Ishikawa (cell line): ENCODE data around the gene MROH7.

Source experiments
- CEBPB ChIP-seq: IDR thresholded peaks from 2 replicates; pipeline ENCODE4 v1.6.1; 2012
- CREB1 ChIP-seq: IDR thresholded peaks from 2 replicates; pipeline ENCODE4 v1.6.1; 2012; ENCODE audit warnings: low read depth
- EP300 ChIP-seq: IDR thresholded peaks from 2 replicates; pipeline ENCODE4 v1.6.1; 2012; ENCODE audit warnings: borderline replicate concordance
- MAX ChIP-seq: IDR thresholded peaks from 2 replicates; pipeline ENCODE4 v1.6.1; 2012
- YY1 ChIP-seq: IDR thresholded peaks from 2 replicates; pipeline ENCODE4 v1.6.1; 2012; ENCODE audit warnings: low read depth
- TF ChIP-seq, protein P1 (sequence below): IDR thresholded peaks from 2 replicates; pipeline ENCODE4 v1.6.1; 2012; ENCODE audit warnings: low read depth, mild to moderate bottlenecking

GRCh38 chr1:54710841-54711240 lies 69.3 kb downstream of the MROH7 start:
- no peak for TF ChIP-seq EP300
- TF ChIP-seq CREB1, result no peak
- TF ChIP-seq, protein P1, sequence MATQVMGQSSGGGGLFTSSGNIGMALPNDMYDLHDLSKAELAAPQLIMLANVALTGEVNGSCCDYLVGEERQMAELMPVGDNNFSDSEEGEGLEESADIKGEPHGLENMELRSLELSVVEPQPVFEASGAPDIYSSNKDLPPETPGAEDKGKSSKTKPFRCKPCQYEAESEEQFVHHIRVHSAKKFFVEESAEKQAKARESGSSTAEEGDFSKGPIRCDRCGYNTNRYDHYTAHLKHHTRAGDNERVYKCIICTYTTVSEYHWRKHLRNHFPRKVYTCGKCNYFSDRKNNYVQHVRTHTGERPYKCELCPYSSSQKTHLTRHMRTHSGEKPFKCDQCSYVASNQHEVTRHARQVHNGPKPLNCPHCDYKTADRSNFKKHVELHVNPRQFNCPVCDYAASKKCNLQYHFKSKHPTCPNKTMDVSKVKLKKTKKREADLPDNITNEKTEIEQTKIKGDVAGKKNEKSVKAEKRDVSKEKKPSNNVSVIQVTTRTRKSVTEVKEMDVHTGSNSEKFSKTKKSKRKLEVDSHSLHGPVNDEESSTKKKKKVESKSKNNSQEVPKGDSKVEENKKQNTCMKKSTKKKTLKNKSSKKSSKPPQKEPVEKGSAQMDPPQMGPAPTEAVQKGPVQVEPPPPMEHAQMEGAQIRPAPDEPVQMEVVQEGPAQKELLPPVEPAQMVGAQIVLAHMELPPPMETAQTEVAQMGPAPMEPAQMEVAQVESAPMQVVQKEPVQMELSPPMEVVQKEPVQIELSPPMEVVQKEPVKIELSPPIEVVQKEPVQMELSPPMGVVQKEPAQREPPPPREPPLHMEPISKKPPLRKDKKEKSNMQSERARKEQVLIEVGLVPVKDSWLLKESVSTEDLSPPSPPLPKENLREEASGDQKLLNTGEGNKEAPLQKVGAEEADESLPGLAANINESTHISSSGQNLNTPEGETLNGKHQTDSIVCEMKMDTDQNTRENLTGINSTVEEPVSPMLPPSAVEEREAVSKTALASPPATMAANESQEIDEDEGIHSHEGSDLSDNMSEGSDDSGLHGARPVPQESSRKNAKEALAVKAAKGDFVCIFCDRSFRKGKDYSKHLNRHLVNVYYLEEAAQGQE, result no peak
- TF ChIP-seq MAX, result no peak
- no peak for TF ChIP-seq CEBPB
- TF ChIP-seq YY1, result no peak
